Activated T-cell treated with anti-CD3 and anti-CD28 coated beads, Interleukin-2, amount 50 U/mL, for 24 hours (primary cell): ENCODE measurements around the gene LIPH.
"Not testable (repeated sequence)": the region's sequence is repeated elsewhere in the genome, so short reads cannot be mapped to it uniquely, and the experiment has no call there.

ENCODE experiments used
- DNase-seq: peaks from one replicate; pipeline ENCODE4 v3.0.0-alpha.2; 2020
- H3K27ac Mint-ChIP-seq: 2 replicates; pipeline ENCODE4 v1.8.0; 2020; ENCODE audit warnings: mild to moderate bottlenecking, mixed read lengths
- H3K27me3 Mint-ChIP-seq: 2 replicates; pipeline ENCODE4 v1.8.0; 2020; ENCODE audit warnings: mixed read lengths
- H3K36me3 Mint-ChIP-seq: 2 replicates; pipeline ENCODE4 v1.8.0; 2020; ENCODE audit warnings: low read depth, mixed read lengths
- H3K4me1 Mint-ChIP-seq: 2 replicates; pipeline ENCODE4 v1.8.0; 2020; ENCODE audit warnings: low read depth, mixed read lengths
- H3K4me3 Mint-ChIP-seq: 2 replicates; pipeline ENCODE4 v1.8.0; 2020; ENCODE audit warnings: mild to moderate bottlenecking, moderate library complexity, mixed read lengths
- H3K9me3 Mint-ChIP-seq: 2 replicates; pipeline ENCODE4 v1.8.0; 2020; ENCODE audit warnings: mixed read lengths

Gene LIPH

GRCh38 chr3:185486394-185486793 lies 66.0 kb downstream of the LIPH start:
- no peak overlapping the region for H3K27ac Mint-ChIP-seq
- H3K4me1 Mint-ChIP-seq: peaks cover 8% of the 10 kb centered on the region
- no peak overlapping the region for H3K4me3 Mint-ChIP-seq
- peaks cover 84% of the 10 kb centered on the region for H3K36me3 Mint-ChIP-seq
- no peaks in the 10 kb centered on the region for H3K27me3 Mint-ChIP-seq
- H3K9me3 Mint-ChIP-seq: no peaks in the 10 kb centered on the region
- no peak for DNase-seq

- Mint-ChIP-seq H3K36me3 (peaks cover 83% of the 10 kb centered on the region), H3K4me1 (peaks cover 8% of the 10 kb centered on the region), H3K27ac (no peak overlapping the region), H3K27me3 (no peaks in the 10 kb centered on the region), H3K4me3 (no peak overlapping the region), H3K9me3 (no peaks in the 10 kb centered on the region)
- no peak for DNase-seq
Observed at GRCh38 chr3:185484296-185484695, 68.1 kb downstream of the LIPH start.

- Mint-ChIP-seq H3K4me1 (peaks cover 8% of the 10 kb centered on the region), H3K4me3 (no peak overlapping the region), H3K27ac (no peak overlapping the region), H3K36me3 (peaks cover 57% of the 10 kb centered on the region), H3K27me3 (no peaks in the 10 kb centered on the region), H3K9me3 (no peaks in the 10 kb centered on the region)
- DNase-seq: no peak
Observed at GRCh38 chr3:185479373-185479945, 72.9 kb downstream of the LIPH start.

GRCh38 chr3:185477316-185477715 lies 75.1 kb downstream of the LIPH start:
- peaks cover 59% of the 10 kb centered on the region for H3K36me3 Mint-ChIP-seq
- no peaks in the 10 kb centered on the region for H3K4me1 Mint-ChIP-seq
- DNase-seq: no peak
- no peak overlapping the region for H3K27ac Mint-ChIP-seq
- no peaks in the 10 kb centered on the region for H3K9me3 Mint-ChIP-seq
- no peak overlapping the region for H3K4me3 Mint-ChIP-seq
- H3K27me3 Mint-ChIP-seq: no peaks in the 10 kb centered on the region

GRCh38 chr3:185474922-185475321 lies 77.5 kb downstream of the LIPH start:
- not testable (repeated sequence) for H3K4me1 Mint-ChIP-seq

GRCh38 chr3:185473290-185473815 lies 79.0 kb downstream of the LIPH start:
- Mint-ChIP-seq H3K27me3 (no peaks in the 10 kb centered on the region), H3K27ac (no peak overlapping the region), H3K4me1 (no peaks in the 10 kb centered on the region), H3K9me3 (no peaks in the 10 kb centered on the region), H3K4me3 (no peak overlapping the region), H3K36me3 (peaks cover 35% of the 10 kb centered on the region)
- DNase-seq: no peak

More at GRCh38 chr3:185474922-185475321, 77.5 kb downstream of the LIPH start:
- not testable (repeated sequence) for H3K27ac Mint-ChIP-seq, H3K27me3 Mint-ChIP-seq, H3K4me3 Mint-ChIP-seq, DNase-seq, H3K9me3 Mint-ChIP-seq
- peaks cover 39% of the 10 kb centered on the region for H3K36me3 Mint-ChIP-seq

GRCh38 chr3:185470323-185470722 lies 82.1 kb downstream of the LIPH start:
- no peaks in the 10 kb centered on the region for H3K27me3 Mint-ChIP-seq
- H3K36me3 Mint-ChIP-seq: peaks cover 26% of the 10 kb centered on the region
- H3K4me1 Mint-ChIP-seq: no peaks in the 10 kb centered on the region
- DNase-seq: no peak
- no peaks in the 10 kb centered on the region for H3K9me3 Mint-ChIP-seq
- no peak overlapping the region for H3K27ac Mint-ChIP-seq
- no peak overlapping the region for H3K4me3 Mint-ChIP-seq

- Mint-ChIP-seq H3K4me3 (no peak overlapping the region), H3K36me3 (peaks cover 21% of the 10 kb centered on the region), H3K4me1 (no peaks in the 10 kb centered on the region), H3K27me3 (no peaks in the 10 kb centered on the region), H3K9me3 (no peaks in the 10 kb centered on the region), H3K27ac (no peak overlapping the region)
- DNase-seq: no peak
Observed at GRCh38 chr3:185469542-185469941, 82.8 kb downstream of the LIPH start.

GRCh38 chr3:185466123-185466522 lies 86.3 kb downstream of the LIPH start:
- not testable (repeated sequence) for H3K4me1 Mint-ChIP-seq

GRCh38 chr3:185465471-185465870 lies 86.9 kb downstream of the LIPH start:
- Mint-ChIP-seq H3K4me3 (no peak overlapping the region), H3K9me3 (no peaks in the 10 kb centered on the region), H3K27ac (no peak overlapping the region), H3K27me3 (no peaks in the 10 kb centered on the region), H3K36me3 (peaks cover 3% of the 10 kb centered on the region), H3K4me1 (no peaks in the 10 kb centered on the region)
- no peak for DNase-seq

More at GRCh38 chr3:185466123-185466522, 86.3 kb downstream of the LIPH start:
- not testable (repeated sequence) for DNase-seq, H3K36me3 Mint-ChIP-seq, H3K4me3 Mint-ChIP-seq, H3K9me3 Mint-ChIP-seq, H3K27me3 Mint-ChIP-seq, H3K27ac Mint-ChIP-seq

- Mint-ChIP-seq H3K4me3 (no peak overlapping the region), H3K9me3 (no peaks in the 10 kb centered on the region), H3K4me1 (no peaks in the 10 kb centered on the region), H3K27ac (no peak overlapping the region), H3K27me3 (no peaks in the 10 kb centered on the region), H3K36me3 (no peaks in the 10 kb centered on the region)
- no peak for DNase-seq
Observed at GRCh38 chr3:185460719-185461350, 91.6 kb downstream of the LIPH start.

- no peaks in the 10 kb centered on the region for H3K36me3 Mint-ChIP-seq
- no peak overlapping the region for H3K4me3 Mint-ChIP-seq
- DNase-seq: no peak
- no peaks in the 10 kb centered on the region for H3K4me1 Mint-ChIP-seq
- H3K9me3 Mint-ChIP-seq: no peaks in the 10 kb centered on the region
- no peaks in the 10 kb centered on the region for H3K27me3 Mint-ChIP-seq
- no peak overlapping the region for H3K27ac Mint-ChIP-seq
Observed at GRCh38 chr3:185460309-185460708, 92.1 kb downstream of the LIPH start.

GRCh38 chr3:185457376-185457775 lies 95.0 kb downstream of the LIPH start:
- Mint-ChIP-seq H3K27ac (no peak overlapping the region), H3K4me3 (no peak overlapping the region), H3K4me1 (no peaks in the 10 kb centered on the region), H3K9me3 (no peaks in the 10 kb centered on the region), H3K27me3 (no peaks in the 10 kb centered on the region), H3K36me3 (no peaks in the 10 kb centered on the region)
- DNase-seq: no peak
